GM18526 (cell line): ENCODE measurements around the gene MSN.
A peak's percentile ranks its signal among the peaks of the same experiment; 100 is the strongest.

Source experiments
- POLR2A ChIP-seq: IDR thresholded peaks from 3 replicates; pipeline ENCODE4 v1.6.1; 2011; ENCODE audit not compliant: insufficient read length; ENCODE audit errors: extremely low read depth

The MSN gene

GRCh38 chrX:65668377-65669310, 1.2 kb downstream of the MSN start:
- TF ChIP-seq POLR2A: peak; percentile 28

- TF ChIP-seq POLR2A: no peak
Measured at GRCh38 chrX:65671286-65671685, 3.8 kb downstream of the MSN start.

- TF ChIP-seq POLR2A: no peak
Measured at GRCh38 chrX:65671966-65672365, 4.5 kb downstream of the MSN start.

- no peak for TF ChIP-seq POLR2A
Measured at GRCh38 chrX:65673857-65674203, 6.4 kb downstream of the MSN start.

GRCh38 chrX:65674204-65674893, 6.9 kb downstream of the MSN start:
- no peak for TF ChIP-seq POLR2A

GRCh38 chrX:65677954-65678469, 10.6 kb downstream of the MSN start:
- no peak for TF ChIP-seq POLR2A

GRCh38 chrX:65679071-65679540, 11.7 kb downstream of the MSN start:
- no peak for TF ChIP-seq POLR2A

GRCh38 chrX:65681810-65682209, 14.4 kb downstream of the MSN start:
- TF ChIP-seq POLR2A: no peak

GRCh38 chrX:65685112-65685511, 17.7 kb downstream of the MSN start:
- no peak for TF ChIP-seq POLR2A

- no peak for TF ChIP-seq POLR2A
Measured at GRCh38 chrX:65686236-65686635, 18.8 kb downstream of the MSN start.

GRCh38 chrX:65687367-65687766, 19.9 kb downstream of the MSN start:
- TF ChIP-seq POLR2A: no peak

GRCh38 chrX:65688403-65688871, 21.0 kb downstream of the MSN start:
- TF ChIP-seq POLR2A: no peak

GRCh38 chrX:65689377-65689776, 21.9 kb downstream of the MSN start:
- no peak for TF ChIP-seq POLR2A

- no peak for TF ChIP-seq POLR2A
Measured at GRCh38 chrX:65690057-65690855, 22.8 kb downstream of the MSN start.

- TF ChIP-seq POLR2A: no peak
Measured at GRCh38 chrX:65695849-65696449, 28.5 kb downstream of the MSN start.
